ENCODE measurements around the gene MCM6. TPM values are rescaled to one million over a fixed set of nuclear protein-coding genes. Genes with fewer than 3 reads are reported as not detected.

Gene MCM6
- total and polyA plus RNA-seq, 2 experiments from 2014 or later, result 16.4 to 21.4 TPM

- no peak for DNase-seq
- 92 to 97% methylated on average over 12 of the region's 12 CpGs for WGBS, 2 experiments (ENCODE audit: low coverage in 1 of 2, low lambda C conversion rate in 2 of 2, missing lambda C conversion rate in 2 of 2)
- no peaks in the 10 kb centered on the region for H4K20me1 ChIP-seq (ENCODE audit: insufficient read depth)
- no peaks in the 10 kb centered on the region for H3K9me2 ChIP-seq (ENCODE audit: insufficient read depth)
- no peaks in the 10 kb centered on the region for H3K27me3 ChIP-seq (replicated peaks; ENCODE audit: insufficient read depth)
- H3K9ac ChIP-seq, result no peak overlapping the region
- no peak overlapping the region for H3K27ac ChIP-seq
- TF ChIP-seq EZH2phosphoT487 (IDR thresholded peaks at IDR 0.05; ENCODE audit: insufficient read depth, low read depth) (no peak), EZH2 (IDR thresholded peaks at IDR 0.05; ENCODE audit: insufficient read depth, poor library complexity, severe bottlenecking) (no peak)
- H3K4me1 ChIP-seq (ENCODE audit: insufficient read depth), result peaks cover 28% of the 10 kb centered on the region
- H3K4me2 ChIP-seq (ENCODE audit: unreplicated experiment), result no peak overlapping the region
- H3K9me3 ChIP-seq (ENCODE audit: low read depth), result no peaks in the 10 kb centered on the region
- peaks cover 14% of the 10 kb centered on the region for H3F3A ChIP-seq (ENCODE audit: insufficient read depth)
- H3K4me3 ChIP-seq, result no peak overlapping the region
- no peaks in the 10 kb centered on the region for H3K79me2 ChIP-seq (ENCODE audit: insufficient read depth)
- peaks cover 7% of the 10 kb centered on the region; the same call in 1 of the 2 replicates for H3K36me3 ChIP-seq (ENCODE audit: low read depth)
- in situ Hi-C loops (cut with MboI), result no loop called here
- H2AFZ ChIP-seq, result no peak overlapping the region
Observed at GRCh38 chr2:135844301-135844895, 31.8 kb downstream of the MCM6 start.

- Histone ChIP-seq H3K36me3 (ENCODE audit: low read depth) (no peaks in the 10 kb centered on the region; the same call in 1 of the 2 replicates), H3K4me1 (ENCODE audit: insufficient read depth) (peaks cover 33% of the 10 kb centered on the region), H3K27ac (no peak overlapping the region), H2AFZ (no peak overlapping the region), H3K4me3 (no peak overlapping the region), H3K9ac (no peak overlapping the region), H4K20me1 (ENCODE audit: insufficient read depth) (no peaks in the 10 kb centered on the region), H3F3A (ENCODE audit: insufficient read depth) (peaks cover 21% of the 10 kb centered on the region), H3K79me2 (ENCODE audit: insufficient read depth) (no peaks in the 10 kb centered on the region), H3K9me2 (ENCODE audit: insufficient read depth) (no peaks in the 10 kb centered on the region), H3K9me3 (ENCODE audit: low read depth) (no peaks in the 10 kb centered on the region), H3K4me2 (ENCODE audit: unreplicated experiment) (no peak overlapping the region), H3K27me3 (replicated peaks; ENCODE audit: insufficient read depth) (no peaks in the 10 kb centered on the region)
- no peak for TF ChIP-seq EZH2phosphoT487 (IDR thresholded peaks at IDR 0.05; ENCODE audit: insufficient read depth, low read depth)
- no peak for TF ChIP-seq EZH2 (IDR thresholded peaks at IDR 0.05; ENCODE audit: insufficient read depth, poor library complexity, severe bottlenecking)
- 84 to 92% methylated on average over 3 of the region's 3 CpGs for WGBS, 2 experiments (ENCODE audit: low coverage in 1 of 2, low lambda C conversion rate in 2 of 2, missing lambda C conversion rate in 2 of 2)
- in situ Hi-C loops (cut with MboI), result no loop called here
- peak; percentile 59 for DNase-seq
Observed at GRCh38 chr2:135843671-135844070, 32.6 kb downstream of the MCM6 start.

DNA sequence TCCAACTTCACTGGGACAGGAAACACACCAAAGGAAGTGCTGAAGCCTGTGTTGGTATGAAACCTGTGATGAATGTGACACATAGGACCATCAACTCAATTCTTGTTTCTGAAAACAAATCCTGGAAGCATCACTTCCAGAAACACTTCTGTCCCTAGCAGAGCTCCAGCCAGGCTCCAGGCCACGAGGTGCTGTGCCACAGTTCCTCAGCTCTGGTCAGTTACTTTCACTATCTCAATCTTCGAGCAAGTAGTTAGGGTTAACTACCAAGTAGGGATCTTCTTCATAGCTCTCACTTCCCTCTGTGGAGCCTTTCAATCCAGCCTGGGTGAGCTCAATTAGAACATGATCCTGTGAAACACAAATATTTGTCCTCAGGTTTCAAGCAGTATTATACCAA is 35.6 kb downstream of the MCM6 start:
- DNase-seq, result peak; percentile 48
- Histone ChIP-seq H3K79me2 (ENCODE audit: insufficient read depth) (no peaks in the 10 kb centered on the region), H3K27me3 (replicated peaks; ENCODE audit: insufficient read depth) (no peaks in the 10 kb centered on the region), H3K27ac (peak overlapping the region; percentile 52), H3K4me2 (ENCODE audit: unreplicated experiment) (peak overlapping the region; percentile 75), H3K9me2 (ENCODE audit: insufficient read depth) (no peaks in the 10 kb centered on the region), H3K36me3 (ENCODE audit: low read depth) (no peaks in the 10 kb centered on the region; the same call in 1 of the 2 replicates), H3K9me3 (ENCODE audit: low read depth) (no peaks in the 10 kb centered on the region), H3K9ac (peak overlapping the region; percentile 40), H3K4me3 (peak overlapping the region; percentile 42), H2AFZ (peak overlapping the region; percentile 62), H3K4me1 (ENCODE audit: insufficient read depth) (peaks cover 33% of the 10 kb centered on the region), H4K20me1 (ENCODE audit: insufficient read depth) (no peaks in the 10 kb centered on the region), H3F3A (ENCODE audit: insufficient read depth) (peaks cover 21% of the 10 kb centered on the region)
- TF ChIP-seq EZH2phosphoT487 (IDR thresholded peaks at IDR 0.05; ENCODE audit: insufficient read depth, low read depth) (no peak), EZH2 (IDR thresholded peaks at IDR 0.05; ENCODE audit: insufficient read depth, poor library complexity, severe bottlenecking) (no peak)
- in situ Hi-C loops (cut with MboI), result no loop called here
- WGBS, 2 experiments (ENCODE audit: low coverage in 1 of 2, low lambda C conversion rate in 2 of 2, missing lambda C conversion rate in 2 of 2), result 40 to 48% methylated on average over 2 of the region's 2 CpGs

- H3K4me2 ChIP-seq (ENCODE audit: unreplicated experiment), result peak overlapping the region; percentile 75
Observed at GRCh38 chr2:135839713-135840112, 36.5 kb downstream of the MCM6 start.

More at GRCh38 chr2:135839713-135840112, 36.5 kb downstream of the MCM6 start:
- TF ChIP-seq EZH2 (IDR thresholded peaks at IDR 0.05; ENCODE audit: insufficient read depth, poor library complexity, severe bottlenecking) (no peak), EZH2phosphoT487 (IDR thresholded peaks at IDR 0.05; ENCODE audit: insufficient read depth, low read depth) (no peak)
- peak overlapping the region; percentile 52 for H3K27ac ChIP-seq
- peak; percentile 91 for DNase-seq
- peak overlapping the region; percentile 14; the same call in 1 of the 2 replicates for H3K4me3 ChIP-seq
- H3K4me1 ChIP-seq (ENCODE audit: insufficient read depth), result peaks cover 33% of the 10 kb centered on the region
- H2AFZ ChIP-seq, result no peak overlapping the region
- peak overlapping the region; percentile 40; the same call in 1 of the 2 replicates for H3K9ac ChIP-seq
- 0 to 2% methylated on average over 2 of the region's 2 CpGs for WGBS, 2 experiments (ENCODE audit: low coverage in 1 of 2, low lambda C conversion rate in 2 of 2, missing lambda C conversion rate in 2 of 2)
- no peaks in the 10 kb centered on the region for H3K79me2 ChIP-seq (ENCODE audit: insufficient read depth)
- H3K27me3 ChIP-seq (replicated peaks; ENCODE audit: insufficient read depth), result no peaks in the 10 kb centered on the region
- no peaks in the 10 kb centered on the region for H3K9me2 ChIP-seq (ENCODE audit: insufficient read depth)
- in situ Hi-C loops (cut with MboI), result no loop called here
- no peaks in the 10 kb centered on the region; the same call in 1 of the 2 replicates for H3K36me3 ChIP-seq (ENCODE audit: low read depth)
- no peaks in the 10 kb centered on the region for H4K20me1 ChIP-seq (ENCODE audit: insufficient read depth)
- H3F3A ChIP-seq (ENCODE audit: insufficient read depth), result peaks cover 21% of the 10 kb centered on the region
- no peaks in the 10 kb centered on the region for H3K9me3 ChIP-seq (ENCODE audit: low read depth)
